Activated CD4-positive, alpha-beta T cell treated with anti-CD3 and anti-CD28 coated beads, Interleukin-2, amount 50 U/mL, for 24 hours (primary cell): Measurements from ENCODE around the gene PDGFA.

Experiments used
- DNase-seq, 2 donors: peaks; one replicate each; pipeline ENCODE4 v3.0.0-alpha.2; 2020; ENCODE audit warnings: low read depth in 1 of 2, low spot score in 1 of 2

Gene PDGFA

GRCh38 chr7:517774-518629 lies 1.6 kb downstream of the PDGFA start:
- DNase-seq: no peak

GRCh38 chr7:516606-517456 lies 2.8 kb downstream of the PDGFA start:
- no peak for DNase-seq

- no peak for DNase-seq
Observed at GRCh38 chr7:516216-516605, 3.4 kb downstream of the PDGFA start.

- no peak for DNase-seq
Observed at GRCh38 chr7:515628-516027, 4.0 kb downstream of the PDGFA start.

GRCh38 chr7:514651-515598 lies 4.7 kb downstream of the PDGFA start:
- DNase-seq: no peak

- no peak for DNase-seq
Observed at GRCh38 chr7:514242-514641, 5.4 kb downstream of the PDGFA start.

- DNase-seq: no peak
Observed at GRCh38 chr7:513521-514166, 6.0 kb downstream of the PDGFA start.

GRCh38 chr7:512541-513311 lies 6.9 kb downstream of the PDGFA start:
- DNase-seq: no peak

GRCh38 chr7:512146-512510 lies 7.5 kb downstream of the PDGFA start:
- DNase-seq: no peak

GRCh38 chr7:511476-512145 lies 8.0 kb downstream of the PDGFA start:
- no peak for DNase-seq

- no peak for DNase-seq
Observed at GRCh38 chr7:510782-511281, 8.8 kb downstream of the PDGFA start.

- DNase-seq: no peak
Observed at GRCh38 chr7:510131-510481, 9.5 kb downstream of the PDGFA start.

GRCh38 chr7:509426-510130 lies 10.1 kb downstream of the PDGFA start:
- DNase-seq: no peak

- no peak for DNase-seq
Observed at GRCh38 chr7:508461-509170, 11.0 kb downstream of the PDGFA start.

- no peak for DNase-seq
Observed at GRCh38 chr7:507623-508300, 11.9 kb downstream of the PDGFA start.

- DNase-seq: no peak
Observed at GRCh38 chr7:506921-507622, 12.6 kb downstream of the PDGFA start.

GRCh38 chr7:506391-506831 lies 13.2 kb downstream of the PDGFA start:
- no peak for DNase-seq
